Epithelial cell of prostate (primary cell): ENCODE measurements around the gene ISL2.

ENCODE experiments used
- DNase-seq: peaks from one replicate; pipeline ENCODE4 v3.0.0-alpha.2; 2011; ENCODE audit warnings: low read depth, low spot score
- H3K27ac ChIP-seq: fragments of 450-650 bp; 2 replicates; pipeline ENCODE4 v1.5.1; 2017; ENCODE audit warnings: mild to moderate bottlenecking

The ISL2 gene

DNA sequence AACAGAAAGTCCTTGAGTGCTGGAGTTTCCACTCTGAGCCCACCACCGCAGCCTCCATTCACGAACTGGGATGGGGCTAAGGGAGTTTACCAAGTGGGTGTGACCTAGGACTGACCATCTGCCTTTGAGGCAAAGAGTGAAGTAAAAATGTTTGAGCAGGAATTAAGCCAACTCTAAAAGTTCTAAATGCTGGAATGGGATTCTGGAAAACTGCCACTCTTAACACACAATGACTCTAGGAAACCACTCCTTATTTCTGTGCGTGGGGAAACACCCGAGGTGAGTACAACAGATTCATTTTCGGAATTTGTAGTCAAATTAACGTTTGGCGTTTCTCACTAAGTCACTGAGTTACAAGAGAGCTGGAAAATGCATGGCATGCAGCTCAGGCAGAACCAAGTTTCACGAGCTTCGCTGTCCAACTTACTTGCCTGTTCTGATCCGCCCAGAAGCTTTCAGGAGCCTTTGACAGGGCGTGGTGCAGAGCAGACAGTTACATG, 31.6 kb downstream of the ISL2 start:
- DNase-seq, result no peak
- no peak overlapping the region for H3K27ac ChIP-seq

DNA sequence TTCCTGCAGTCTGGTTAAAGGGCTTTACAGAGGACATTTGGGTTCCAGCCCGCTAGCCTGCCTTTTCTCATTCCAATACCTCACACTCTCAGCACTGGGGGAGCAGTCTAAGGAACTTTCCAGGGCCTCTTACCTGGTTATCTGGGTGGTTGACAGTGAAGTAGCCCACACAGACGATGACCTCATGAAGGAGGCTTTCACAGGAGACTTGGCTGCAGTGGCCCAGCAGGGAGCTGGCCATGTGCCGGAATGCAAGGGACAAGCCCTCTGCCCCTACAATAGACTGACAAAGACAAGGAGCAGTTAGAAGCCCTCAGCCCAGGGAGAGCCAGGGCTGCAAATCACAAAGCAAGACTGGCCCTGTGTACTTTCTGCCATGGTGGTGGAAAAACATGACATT, 39.5 kb downstream of the ISL2 start:
- no peak for DNase-seq
- H3K27ac ChIP-seq, result no peak overlapping the region

DNA sequence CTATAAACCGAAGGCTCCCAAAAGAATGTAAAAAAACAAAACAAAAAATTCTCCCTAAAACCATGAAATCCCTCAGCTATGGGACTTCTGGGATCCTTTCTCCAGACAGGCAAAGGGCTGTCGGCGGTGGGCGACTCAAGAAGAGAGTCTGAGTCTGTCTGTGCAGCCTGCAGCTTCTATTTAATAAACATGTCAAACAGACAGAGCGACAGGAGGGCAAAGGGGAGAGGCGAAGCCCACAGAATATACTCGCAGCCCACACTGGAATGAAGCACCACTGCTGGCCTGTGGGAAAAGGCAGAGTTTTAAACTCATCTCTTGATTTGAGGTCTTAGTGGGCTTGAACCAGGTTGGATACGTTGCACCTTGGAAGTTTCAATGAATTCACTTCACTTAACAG, 40.2 kb downstream of the ISL2 start:
- no peak for DNase-seq
- H3K27ac ChIP-seq, result no peak overlapping the region

DNA sequence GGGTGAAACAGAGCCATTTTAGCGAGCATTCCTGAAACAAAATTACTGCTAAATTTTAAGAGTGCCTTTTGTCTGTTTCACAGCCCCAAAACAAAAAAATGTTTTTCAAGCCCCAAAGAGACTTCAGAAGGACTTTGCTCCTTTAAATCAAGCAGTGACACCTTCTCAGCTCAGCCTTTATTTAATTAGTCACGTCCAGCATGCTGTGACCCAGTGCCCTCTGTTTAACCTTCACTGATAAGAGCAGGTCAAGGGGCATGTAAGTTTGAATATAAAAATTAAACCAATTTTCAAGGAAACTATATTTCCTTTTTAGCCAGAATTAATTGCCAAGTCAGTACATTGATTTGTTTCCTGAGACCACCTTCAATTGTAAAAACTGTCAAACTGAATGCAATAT, 40.6 kb downstream of the ISL2 start:
- no peak overlapping the region for H3K27ac ChIP-seq
- DNase-seq, result no peak

DNA sequence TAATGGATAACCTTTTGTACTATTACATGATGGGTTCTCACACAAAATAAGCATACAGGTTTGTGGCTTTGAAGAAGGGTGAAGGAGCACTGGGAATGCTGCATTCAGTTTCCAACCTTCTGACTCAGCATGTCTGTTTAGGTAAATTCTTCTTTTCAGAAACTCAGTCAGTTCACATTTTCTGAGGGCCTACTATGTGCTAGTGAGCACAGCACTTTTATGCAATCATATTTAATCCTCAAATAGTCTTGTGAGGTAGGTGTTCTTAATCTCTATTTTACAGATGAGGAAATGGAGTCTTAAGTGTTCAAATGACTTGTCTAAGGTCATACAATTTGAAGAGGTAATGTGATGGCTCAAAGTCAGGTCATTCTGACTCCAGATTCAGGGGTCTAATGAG, 41.2 kb downstream of the ISL2 start:
- H3K27ac ChIP-seq, result no peak overlapping the region
- no peak for DNase-seq

DNA sequence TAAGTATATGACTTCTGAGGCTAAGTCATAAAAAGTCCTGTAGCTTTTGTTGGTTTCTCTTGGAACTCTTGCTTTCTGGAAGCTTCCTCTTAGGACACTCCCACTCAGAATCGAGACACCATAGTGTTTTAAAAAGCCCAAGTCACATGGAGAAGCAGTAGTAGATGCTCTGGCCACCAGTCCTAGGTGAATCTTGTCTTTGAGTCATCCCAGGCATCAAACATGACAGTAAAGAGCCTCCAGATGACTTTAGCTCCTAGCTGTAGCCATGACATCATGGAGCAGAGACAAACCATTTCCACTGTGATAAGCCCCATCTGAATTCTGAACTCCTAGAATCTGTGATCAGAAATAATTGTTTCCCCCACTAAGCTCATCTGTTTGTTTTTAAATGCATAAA, 42.1 kb downstream of the ISL2 start:
- H3K27ac ChIP-seq, result no peak overlapping the region
- no peak for DNase-seq

DNA sequence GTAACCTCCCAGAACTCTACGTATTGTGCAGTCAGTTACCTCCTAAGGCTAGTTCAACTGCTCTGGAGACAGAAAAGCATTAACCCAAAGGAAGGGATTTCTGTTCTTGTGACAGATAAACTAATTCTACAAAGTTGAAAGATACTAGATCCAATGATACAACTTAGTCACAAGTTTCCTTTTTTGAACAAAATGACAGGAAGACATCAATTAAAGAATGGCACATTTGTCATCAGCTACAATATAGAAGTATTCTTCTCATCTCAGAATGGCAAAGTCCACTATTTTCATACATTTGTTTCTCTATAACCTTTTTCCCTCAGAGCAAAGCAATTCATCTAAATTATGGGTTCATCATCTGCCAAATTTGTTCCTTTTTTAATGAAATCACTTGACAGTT, 43.7 kb downstream of the ISL2 start:
- no peak overlapping the region for H3K27ac ChIP-seq
- no peak for DNase-seq

DNA sequence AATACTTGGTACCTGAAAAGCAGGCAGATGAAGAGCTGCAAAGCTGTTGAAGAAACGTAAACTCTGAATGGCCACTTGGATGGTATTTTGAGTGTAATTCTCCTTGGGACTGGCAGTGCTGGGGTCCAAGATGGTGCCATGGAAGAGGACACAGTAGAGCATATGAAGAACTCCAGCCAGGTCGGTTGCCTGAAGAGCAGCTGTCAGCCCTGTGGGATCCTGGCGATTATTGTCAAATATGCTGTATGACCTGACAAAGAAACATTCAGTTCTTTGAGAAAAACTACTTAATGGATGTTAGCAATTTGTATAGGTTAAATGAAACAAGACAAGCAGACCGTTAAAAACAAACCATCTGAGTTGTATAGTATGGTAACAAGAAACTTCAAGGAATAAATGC, 44.8 kb downstream of the ISL2 start:
- H3K27ac ChIP-seq, result no peak overlapping the region
- DNase-seq, result no peak

DNA sequence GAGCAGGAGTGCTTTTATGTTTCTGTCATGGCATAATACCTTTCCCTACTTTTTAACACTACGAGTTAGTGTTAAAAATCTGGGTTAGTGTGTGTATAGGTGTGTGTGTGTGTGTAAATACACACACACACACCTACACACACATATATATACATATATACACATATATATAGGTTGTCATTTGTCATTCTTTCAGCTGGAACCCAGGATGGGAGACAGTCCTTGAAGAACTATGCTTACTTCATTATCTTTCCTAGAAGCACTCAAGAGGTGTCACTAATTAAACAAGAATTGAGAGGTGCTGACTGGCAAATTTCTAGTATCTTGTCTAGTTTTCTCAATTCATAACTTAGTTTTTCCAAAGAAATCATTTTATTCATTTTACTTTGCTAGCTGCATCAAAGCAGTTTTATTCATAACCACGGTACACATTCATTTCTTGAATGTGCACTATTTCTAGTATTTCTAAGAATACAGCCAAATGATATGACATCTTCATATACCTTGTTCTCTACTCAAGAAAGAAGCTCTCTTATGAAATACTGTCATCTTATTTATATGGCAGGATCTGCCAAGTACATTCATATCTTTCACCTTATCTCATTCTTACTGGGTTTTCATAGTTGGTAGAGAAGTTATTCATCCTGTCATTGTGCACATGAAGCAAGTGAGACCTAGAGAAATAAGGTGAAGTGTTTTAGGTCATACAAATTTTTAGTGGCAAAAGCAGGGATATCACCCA, 46.6 kb downstream of the ISL2 start:
- DNase-seq, result no peak
- H3K27ac ChIP-seq, result no peak overlapping the region

DNA sequence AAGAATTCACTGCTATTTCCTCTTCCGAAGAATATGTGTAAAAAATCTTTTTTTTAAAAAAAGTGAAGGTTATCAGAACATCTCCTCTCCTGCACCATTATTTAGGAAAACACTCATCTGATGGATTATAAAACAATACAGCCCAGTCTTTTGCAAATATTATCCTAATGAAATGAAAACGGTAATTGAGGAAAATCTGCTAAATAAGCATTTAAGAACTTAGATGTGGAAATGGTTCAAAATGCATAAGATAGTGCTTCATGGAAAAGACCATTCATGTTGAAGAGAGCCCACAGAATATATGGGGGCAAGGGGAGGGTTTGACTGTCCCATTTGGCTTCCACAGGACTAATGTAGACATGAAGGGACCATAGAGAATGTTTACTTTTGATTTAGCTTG, 47.8 kb downstream of the ISL2 start:
- no peak overlapping the region for H3K27ac ChIP-seq
- DNase-seq, result no peak

DNA sequence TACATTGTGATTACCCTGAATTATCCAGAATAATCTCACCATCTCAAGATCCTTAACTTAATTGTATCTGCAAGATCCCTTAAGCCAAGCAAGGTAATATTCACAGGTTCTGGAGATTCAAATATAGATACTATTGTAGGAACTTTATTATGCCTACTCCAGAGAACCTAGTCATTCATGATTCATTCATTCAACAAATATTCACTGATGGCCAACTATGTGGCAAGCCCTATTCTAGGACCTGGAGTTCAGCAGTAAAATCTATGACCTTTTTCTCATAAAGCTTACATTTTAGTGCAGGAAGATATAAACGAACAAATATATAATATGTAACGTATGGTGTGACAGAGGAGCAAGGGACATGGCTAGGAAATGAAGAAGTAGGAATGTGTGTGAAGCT, 49.6 kb downstream of the ISL2 start:
- no peak for DNase-seq
- no peak overlapping the region for H3K27ac ChIP-seq

DNA sequence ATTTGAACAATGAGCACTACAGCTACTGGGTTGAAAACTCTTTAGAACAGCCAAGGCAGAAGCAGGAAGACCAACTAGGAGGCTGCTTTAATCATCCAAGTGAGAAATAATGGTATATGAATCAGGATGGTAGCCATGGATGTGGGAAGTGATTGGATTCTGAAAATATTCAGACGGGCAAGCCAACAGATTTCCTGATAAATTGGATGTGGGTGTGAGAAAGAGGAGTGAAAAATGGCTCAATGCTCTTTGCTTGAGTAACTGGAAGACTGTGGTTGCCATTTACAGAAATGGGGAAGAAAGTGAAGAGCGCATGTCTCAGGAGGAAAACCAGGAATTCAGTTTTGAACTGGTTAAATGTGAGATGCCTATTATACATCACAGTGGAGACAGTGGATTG, 50.4 kb downstream of the ISL2 start:
- no peak for DNase-seq
- no peak overlapping the region for H3K27ac ChIP-seq

DNA sequence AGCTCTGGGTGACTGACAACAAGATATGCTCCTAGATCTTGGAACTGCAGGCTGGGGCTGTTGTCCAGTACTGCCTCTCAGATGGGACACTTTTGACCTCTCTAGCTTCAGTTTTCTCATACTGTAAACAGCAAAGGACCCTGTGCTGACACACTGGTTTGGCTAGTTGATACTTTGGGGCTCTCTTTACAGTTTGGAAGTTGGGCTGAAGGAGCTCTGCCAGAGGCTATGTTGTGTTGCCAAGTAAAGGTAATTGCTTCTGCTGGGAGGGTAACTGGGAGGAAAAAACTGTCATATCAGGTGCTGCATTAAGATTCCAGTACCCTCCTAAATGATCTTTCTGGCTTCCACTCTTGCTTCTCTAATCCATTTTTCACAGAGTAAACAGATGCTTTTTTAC, 54.0 kb downstream of the ISL2 start:
- H3K27ac ChIP-seq, result no peak overlapping the region
- DNase-seq, result no peak

DNA sequence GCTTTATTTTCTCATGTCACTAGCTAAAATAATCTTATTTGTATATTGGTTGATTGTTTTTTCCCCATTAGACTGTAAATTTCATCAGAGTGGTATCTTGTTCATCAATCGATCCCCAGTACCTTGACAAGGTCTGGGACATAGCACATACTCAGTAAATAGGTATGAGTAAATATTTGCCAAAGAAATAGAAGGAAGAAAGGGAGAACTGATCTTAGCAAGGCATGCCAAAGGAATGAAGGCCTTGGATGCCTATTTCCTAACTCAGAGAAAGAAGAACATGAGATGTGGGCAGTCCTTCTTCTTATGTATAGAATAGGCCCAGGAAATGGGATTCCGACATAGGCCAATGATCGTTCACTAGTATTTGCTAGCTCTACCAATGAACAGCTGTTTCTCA, 54.7 kb downstream of the ISL2 start:
- H3K27ac ChIP-seq, result no peak overlapping the region
- DNase-seq, result no peak

DNA sequence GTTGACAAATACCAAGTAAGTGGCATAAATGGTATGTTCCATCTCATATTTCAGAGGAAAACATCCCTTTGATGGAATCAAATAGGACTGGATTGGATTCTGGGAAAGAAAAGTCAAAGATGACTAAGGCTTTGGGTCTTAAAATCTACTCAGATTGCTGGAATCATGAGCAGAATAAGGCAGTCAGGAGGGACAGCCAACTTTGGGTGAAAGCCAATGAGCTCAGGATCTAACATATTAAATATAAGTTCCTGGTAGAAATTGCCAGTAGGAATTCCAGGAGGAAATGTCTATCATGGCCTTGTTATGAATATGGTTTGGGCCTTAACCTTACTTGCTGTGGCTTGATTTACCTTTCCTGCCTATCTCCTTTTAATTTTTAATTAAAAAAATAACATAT, 55.3 kb downstream of the ISL2 start:
- no peak overlapping the region for H3K27ac ChIP-seq
- no peak for DNase-seq
